ENCODE measurements around the gene EHMT1.

EHMT1 gene

GRCh38 chr9:137742698-137743097, 123.9 kb downstream of the EHMT1 start:
- DNase-seq: no peak

GRCh38 chr9:137743695-137744094, 124.9 kb downstream of the EHMT1 start:
- DNase-seq: no peak

- no peak for DNase-seq
Observed at GRCh38 chr9:137744632-137745183, 125.9 kb downstream of the EHMT1 start.

GRCh38 chr9:137745541-137745991, 126.8 kb downstream of the EHMT1 start:
- DNase-seq: peak; percentile 8 to 57

- DNase-seq: no peak
Observed at GRCh38 chr9:137748311-137748710, 129.5 kb downstream of the EHMT1 start.

GRCh38 chr9:137748741-137749140, 129.9 kb downstream of the EHMT1 start:
- no peak for DNase-seq

- DNase-seq: no peak
Observed at GRCh38 chr9:137749511-137749910, 130.7 kb downstream of the EHMT1 start.

GRCh38 chr9:137750007-137750406, 131.2 kb downstream of the EHMT1 start:
- DNase-seq: no peak

- DNase-seq: no peak
Observed at GRCh38 chr9:137750566-137750965, 131.8 kb downstream of the EHMT1 start.

GRCh38 chr9:137751616-137752015, 132.8 kb downstream of the EHMT1 start:
- DNase-seq: no peak

- no peak for DNase-seq
Observed at GRCh38 chr9:137752426-137752825, 133.6 kb downstream of the EHMT1 start.

- no peak for DNase-seq
Observed at GRCh38 chr9:137753192-137753765, 134.5 kb downstream of the EHMT1 start.

- DNase-seq: no peak
Observed at GRCh38 chr9:137755261-137755927, 136.6 kb downstream of the EHMT1 start.

- DNase-seq: no peak
Observed at GRCh38 chr9:137756045-137756744, 137.4 kb downstream of the EHMT1 start.

- no peak for DNase-seq
Observed at GRCh38 chr9:137757139-137757538, 138.3 kb downstream of the EHMT1 start.

GRCh38 chr9:137757613-137758029, 138.8 kb downstream of the EHMT1 start:
- DNase-seq: no peak

GRCh38 chr9:137758067-137758466, 139.3 kb downstream of the EHMT1 start:
- DNase-seq: no peak

GRCh38 chr9:137759117-137759516, 140.3 kb downstream of the EHMT1 start:
- DNase-seq: no peak

- DNase-seq: no peak
Observed at GRCh38 chr9:137759649-137760321, 141.0 kb downstream of the EHMT1 start.

GRCh38 chr9:137760426-137760825, 141.6 kb downstream of the EHMT1 start:
- no peak for DNase-seq

- DNase-seq: peak in 1 of 2 donors; percentile 49
Observed at GRCh38 chr9:137761032-137761431, 142.2 kb downstream of the EHMT1 start.

- no peak for DNase-seq
Observed at GRCh38 chr9:137761793-137762192, 143.0 kb downstream of the EHMT1 start.
